Measurements from ENCODE around the gene CTDSP2. TPM values are rescaled to one million over a fixed set of nuclear protein-coding genes. Genes with fewer than 3 reads are reported as not detected.
A peak's percentile ranks its signal among the peaks of the same experiment; 100 is the strongest.

Gene CTDSP2
- total RNA-seq, 1 donor from 2014 or later, result 129 TPM

DNA sequence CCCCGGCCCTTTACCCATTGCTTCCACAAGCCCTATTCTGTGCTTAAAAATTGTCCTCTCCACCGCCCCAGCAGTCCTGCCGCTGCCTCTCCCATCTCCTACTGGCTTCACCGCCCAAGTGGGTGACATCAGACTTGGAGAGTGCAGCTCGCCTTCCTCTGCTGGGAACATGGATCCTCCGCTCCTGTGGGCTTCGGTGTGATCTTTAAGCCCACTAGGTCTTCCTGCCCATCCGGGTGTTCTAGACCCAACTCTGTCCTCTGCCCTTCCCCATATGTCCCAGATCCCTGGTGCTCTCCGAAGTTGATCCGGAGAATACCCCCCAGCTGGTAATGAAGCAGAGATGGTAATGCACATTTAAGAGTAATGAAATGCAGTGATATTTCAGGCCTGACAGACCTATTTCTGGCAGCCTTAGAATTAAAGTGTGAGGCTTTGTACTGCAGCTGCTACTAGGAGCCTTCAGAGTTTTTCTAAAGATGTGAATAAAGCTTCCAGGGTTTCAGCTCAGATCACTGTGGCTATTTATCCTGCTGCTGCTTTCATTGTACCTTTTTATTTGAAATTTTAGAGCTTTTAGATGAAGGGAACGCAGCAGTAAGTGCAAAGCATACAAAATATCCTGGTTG, 22.9 kb upstream of the CTDSP2 start:
- peaks cover 8 to 38% of the 10 kb centered on the region in 2 donors for H3K4me1 ChIP-seq

DNA sequence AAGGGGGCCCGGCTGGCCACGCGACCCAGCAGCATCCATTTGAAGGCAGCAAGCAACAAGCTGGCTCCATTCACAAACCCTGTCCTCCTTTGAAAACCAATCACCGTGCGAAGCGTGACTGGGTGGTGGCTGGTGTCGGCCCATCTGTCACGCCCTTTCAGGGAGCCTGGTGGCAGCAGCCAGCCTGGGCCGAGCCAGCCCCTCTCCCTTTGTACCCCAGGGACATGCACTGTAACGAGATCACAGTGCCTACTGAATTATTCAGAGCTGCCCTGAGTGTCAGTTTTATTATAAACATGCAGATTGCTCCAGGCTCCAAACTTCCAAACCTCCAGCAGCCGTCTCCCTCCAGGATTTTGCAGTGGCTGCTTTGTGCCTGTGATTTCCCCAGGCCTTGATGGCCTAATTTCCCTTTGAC, 22.3 kb upstream of the CTDSP2 start:
- peak in 1 of 2 donors; percentile 80 for DNase-seq (ENCODE audit: low spot score in 2 of 2)
- H3K4me3 ChIP-seq, result peak overlapping the region in 1 of 2 donors; percentile 33
- intact Hi-C loops (cut with DNase I), result no loop called here
- H3K4me1 ChIP-seq, result peaks cover 13 to 38% of the 10 kb centered on the region in 2 donors
- peak overlapping the region; percentile 84 to 86 for H3K27ac ChIP-seq
- no peaks in the 10 kb centered on the region for H3K36me3 ChIP-seq
- TF ChIP-seq CTCF (IDR thresholded peaks at IDR 0.05), result no peak
- no peaks in the 10 kb centered on the region for H3K9me3 ChIP-seq
- H3K27me3 ChIP-seq, result no peaks in the 10 kb centered on the region

More for the DNA sequence above, 22.9 kb upstream of the CTDSP2 start:
- H3K9me3 ChIP-seq, result no peaks in the 10 kb centered on the region
- no peak for TF ChIP-seq CTCF (IDR thresholded peaks at IDR 0.05)
- no peaks in the 10 kb centered on the region for H3K27me3 ChIP-seq
- no peaks in the 10 kb centered on the region for H3K36me3 ChIP-seq
- H3K4me3 ChIP-seq, result peak overlapping the region in 1 of 2 donors; percentile 33
- no peak for DNase-seq (ENCODE audit: low spot score in 2 of 2)
- peak overlapping the region; percentile 84 to 86 for H3K27ac ChIP-seq
- intact Hi-C loops (cut with DNase I), result no loop called here

- H3K4me1 ChIP-seq, result peaks cover 13 to 39% of the 10 kb centered on the region in 2 donors
- H3K27ac ChIP-seq, result peak overlapping the region; percentile 84 to 86
- intact Hi-C loops (cut with DNase I), result no loop called here
- H3K9me3 ChIP-seq, result no peaks in the 10 kb centered on the region
- H3K27me3 ChIP-seq, result no peaks in the 10 kb centered on the region
- H3K4me3 ChIP-seq, result no peak overlapping the region
- H3K36me3 ChIP-seq, result no peaks in the 10 kb centered on the region
- DNase-seq (ENCODE audit: low spot score in 2 of 2), result no peak
- TF ChIP-seq CTCF (IDR thresholded peaks at IDR 0.05), result no peak
These were observed 21.7 kb upstream of the CTDSP2 start for GRCh38 chr12:57868221-57868620.

DNA sequence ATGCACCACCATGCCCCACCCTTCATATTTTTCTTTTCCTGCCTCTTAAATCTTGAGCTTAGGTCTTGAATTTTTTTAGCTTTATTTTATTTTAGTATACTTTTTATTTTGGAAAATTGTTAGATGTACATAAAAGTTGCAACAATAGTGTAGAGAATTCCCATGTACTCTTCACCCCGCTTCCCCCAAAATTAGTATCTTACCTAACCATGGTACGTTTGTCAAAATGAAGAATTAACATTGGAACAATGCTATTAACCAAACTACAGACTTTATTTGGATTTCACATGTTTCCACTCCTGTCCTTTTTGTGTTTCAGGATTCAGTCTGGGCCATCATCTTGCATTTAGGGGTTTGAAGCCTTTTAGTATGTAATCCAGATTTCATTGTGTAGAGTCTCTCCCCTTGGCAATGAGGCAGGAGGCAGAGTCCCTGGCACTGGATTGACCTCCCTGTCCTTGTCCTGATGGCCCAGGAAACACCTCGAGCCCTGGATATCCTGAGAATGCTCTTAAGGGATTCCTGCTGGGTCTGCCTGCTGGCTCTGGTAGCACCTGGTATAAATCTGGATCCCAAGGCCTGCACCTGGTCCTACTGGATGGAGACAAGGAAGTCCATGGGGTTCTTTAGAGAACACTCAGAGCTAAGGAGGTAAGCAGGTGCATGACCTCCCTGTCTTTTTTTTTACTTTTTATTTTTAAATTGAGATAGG, 19.9 kb upstream of the CTDSP2 start:
- Histone ChIP-seq H3K27ac (peak overlapping the region; percentile 94 to 96), H3K36me3 (no peaks in the 10 kb centered on the region), H3K4me1 (peaks cover 13 to 39% of the 10 kb centered on the region in 2 donors), H3K9me3 (no peaks in the 10 kb centered on the region), H3K4me3 (no peak overlapping the region), H3K27me3 (no peaks in the 10 kb centered on the region)
- intact Hi-C loops (cut with DNase I), result no loop called here
- DNase-seq (ENCODE audit: low spot score in 2 of 2), result no peak
- TF ChIP-seq CTCF (IDR thresholded peaks at IDR 0.05), result no peak

DNA sequence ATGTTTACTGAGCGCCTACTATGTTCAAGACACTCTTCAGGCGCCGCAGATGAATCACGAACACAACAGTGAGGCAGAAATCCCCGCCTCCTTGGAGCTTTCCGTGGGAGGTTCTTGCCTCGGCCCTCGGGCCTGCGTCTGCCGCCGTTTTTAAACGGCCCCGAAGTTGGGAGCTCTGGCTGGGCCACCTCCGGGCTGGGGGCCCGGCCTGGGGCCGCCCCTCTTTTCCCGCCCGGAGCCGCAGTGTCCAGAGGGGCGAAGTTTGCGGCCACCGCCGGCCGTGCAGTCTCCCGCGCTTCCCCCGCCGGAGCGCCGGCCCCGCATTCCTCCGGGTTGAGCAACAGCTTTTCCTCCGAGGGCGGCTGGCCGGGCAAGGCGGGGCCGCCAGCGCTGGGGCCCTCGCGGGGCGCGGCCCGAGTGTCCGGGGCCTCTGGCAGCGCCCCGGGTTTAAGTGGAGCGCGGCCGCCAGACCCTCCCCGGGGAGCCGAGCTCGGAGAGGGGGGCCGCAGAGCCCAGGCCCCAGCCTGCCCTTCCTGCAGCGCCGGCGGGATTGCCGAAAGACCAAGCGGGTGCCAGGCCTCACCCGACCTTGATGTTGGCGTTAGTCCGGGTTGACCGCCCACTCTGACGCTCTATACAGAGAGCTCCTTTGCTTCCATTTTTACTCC, 18.7 kb upstream of the CTDSP2 start:
- peaks cover 13 to 39% of the 10 kb centered on the region in 2 donors for H3K4me1 ChIP-seq
- no peaks in the 10 kb centered on the region for H3K9me3 ChIP-seq
- H3K4me3 ChIP-seq, result peak overlapping the region; percentile 54 to 71
- H3K36me3 ChIP-seq, result no peaks in the 10 kb centered on the region
- H3K27me3 ChIP-seq, result no peaks in the 10 kb centered on the region
- DNase-seq (ENCODE audit: low spot score in 2 of 2), result peak; percentile 53 to 94
- intact Hi-C loops (cut with DNase I), result loop anchor here (1.0 to 2.0 kb wide), 3 partner anchors 18 to 32 kb away; no protein-coding TSS in a partner anchor
- TF ChIP-seq CTCF (IDR thresholded peaks at IDR 0.05), result no peak
- H3K27ac ChIP-seq, result peak overlapping the region; percentile 94 to 96
